Thyroid gland (tissue), 4 donors: ENCODE data around the gene PUDP. TPM values are rescaled to one million over a fixed set of nuclear protein-coding genes. Genes with fewer than 3 reads are reported as not detected.

ENCODE experiments used
- DNase-seq, 2 donors: peaks; one replicate each; pipeline ENCODE4 v3.0.0-alpha.2; 2019
- H3K27ac ChIP-seq, 3 donors: fragments of 200-600 bp; sonication (generic); 1 replicate in 2 of 3; 2 replicates in 1 of 3; pipeline ENCODE4 v1.5.1; 2016 to 2019; ENCODE audit warnings: mild to moderate bottlenecking in 1 of 3, moderate library complexity in 1 of 3
- H3K27me3 ChIP-seq: fragments of 200-600 bp; sonication (generic); one replicate; pipeline ENCODE4 v1.5.1; 2019
- H3K36me3 ChIP-seq, 2 donors: fragments of 200-600 bp; sonication (generic); one replicate each; pipeline ENCODE4 v1.5.1; 2016 to 2019
- H3K4me1 ChIP-seq, 2 donors: fragments of 200-600 bp; sonication (generic); one replicate each; pipeline ENCODE4 v1.5.1; 2017 to 2019
- H3K4me3 ChIP-seq, 3 donors: fragments of 200-600 bp; sonication (generic); replicated peaks in 1 of 3; 1 replicate in 2 of 3; 2 replicates in 1 of 3; pipeline ENCODE4 v1.5.1; 2016; ENCODE audit warnings: mild to moderate bottlenecking in 1 of 3
- H3K9me3 ChIP-seq: fragments of 200-600 bp; sonication (generic); one replicate; pipeline ENCODE4 v1.5.1; 2017
- CTCF ChIP-seq, 6 experiments: fragments of 200-600 bp in 3 of 6; fragments of 450-650 bp in 3 of 6; sonication (generic) in 3 of 6; IDR thresholded peaks; one replicate each; pipeline ENCODE4 v1.5.1; 2016 to 2019; ENCODE audit warnings: antibody characterized with exemption in 6 of 6, mild to moderate bottlenecking in 2 of 6, inconsistent platforms in 1 of 6, moderate library complexity in 1 of 6
- POLR2A ChIP-seq, 2 donors: fragments of 450-650 bp; IDR thresholded peaks; one replicate each; pipeline ENCODE4 v1.6.1; 2017; ENCODE audit warnings: antibody characterized with exemption in 2 of 2, mild to moderate bottlenecking in 2 of 2, moderate library complexity in 1 of 2
- WGBS, 2 donors: methylation state at CpG; one replicate each; pipeline ENCODE4 v1.1.5; 2017; 5-methylcytosine and 5-hydroxymethylcytosine counted together
- intact Hi-C: fragments of 100-400 bp; cut with DNase I; formaldehyde crosslinking; loops from one replicate; pipeline ENCODE4 v1.15.1; 2023
- total RNA-seq, 4 donors: library from RNA; depleted of rRNA; stranded (reverse); fragments of >200 nt; gene quantifications; one replicate each; pipeline ENCODE4 v1.2.3, GENCODE V29; 2016

The PUDP gene
- total RNA-seq, 4 donors from 2014 or later: 11.3 to 27.5 (median 18.0) TPM

- Histone ChIP-seq H3K36me3 (no peaks in the 10 kb centered on the region), H3K4me1 (no peaks in the 10 kb centered on the region), H3K4me3 (no peak overlapping the region), H3K27me3 (no peaks in the 10 kb centered on the region), H3K9me3 (no peaks in the 10 kb centered on the region), H3K27ac (no peak overlapping the region)
- whole genome bisulfite sequencing, 2 donors: 83 to 85% methylated on average over 11 to 13 of the region's 23 CpGs
- intact Hi-C loops: no loop called here
- TF ChIP-seq CTCF (IDR thresholded peaks at IDR 0.05): no peak
- no peak for TF ChIP-seq POLR2A (IDR thresholded peaks at IDR 0.05)
- DNase-seq: no peak
These were observed 70.4 kb downstream of the PUDP start for GRCh38 chrX:7077241-7078230.

- H3K36me3 ChIP-seq: no peaks in the 10 kb centered on the region
- 84 to 92% methylated on average over 4 to 7 of the region's 12 CpGs for WGBS, 2 donors
- TF ChIP-seq POLR2A (IDR thresholded peaks at IDR 0.05): no peak
- TF ChIP-seq CTCF (IDR thresholded peaks at IDR 0.05): no peak
- H3K27me3 ChIP-seq: no peaks in the 10 kb centered on the region
- no peak for DNase-seq
- H3K9me3 ChIP-seq: no peaks in the 10 kb centered on the region
- no peaks in the 10 kb centered on the region for H3K4me1 ChIP-seq
- H3K4me3 ChIP-seq: no peak overlapping the region
- intact Hi-C loops: no loop called here
- no peak overlapping the region for H3K27ac ChIP-seq
These were observed 71.7 kb downstream of the PUDP start for GRCh38 chrX:7076245-7076661.

- no peak overlapping the region for H3K4me3 ChIP-seq
- intact Hi-C loops: no loop called here
- 75 to 89% methylated on average over 1 of the region's 1 CpG for WGBS, 2 donors
- H3K36me3 ChIP-seq: no peaks in the 10 kb centered on the region
- H3K4me1 ChIP-seq: no peaks in the 10 kb centered on the region
- no peak for TF ChIP-seq CTCF (IDR thresholded peaks at IDR 0.05)
- TF ChIP-seq POLR2A (IDR thresholded peaks at IDR 0.05): no peak
- no peak for DNase-seq
- no peak overlapping the region for H3K27ac ChIP-seq
- no peaks in the 10 kb centered on the region for H3K27me3 ChIP-seq
- H3K9me3 ChIP-seq: no peaks in the 10 kb centered on the region
These were observed 73.1 kb downstream of the PUDP start for GRCh38 chrX:7074908-7075204.

- DNase-seq: no peak
- Histone ChIP-seq H3K36me3 (no peaks in the 10 kb centered on the region), H3K4me1 (no peaks in the 10 kb centered on the region), H3K27me3 (no peaks in the 10 kb centered on the region), H3K4me3 (no peak overlapping the region), H3K9me3 (no peaks in the 10 kb centered on the region), H3K27ac (no peak overlapping the region)
- TF ChIP-seq CTCF (IDR thresholded peaks at IDR 0.05) (no peak), POLR2A (IDR thresholded peaks at IDR 0.05) (no peak)
- WGBS, 2 donors: 92% methylated on average over 7 to 9 of the region's 9 CpGs
- intact Hi-C loops: no loop called here
These were observed 73.6 kb downstream of the PUDP start for GRCh38 chrX:7074148-7074907.

GRCh38 chrX:7073336-7073735, 74.6 kb downstream of the PUDP start:
- no peaks in the 10 kb centered on the region for H3K27me3 ChIP-seq
- no peaks in the 10 kb centered on the region for H3K9me3 ChIP-seq
- no peak overlapping the region for H3K4me3 ChIP-seq
- H3K27ac ChIP-seq: no peak overlapping the region
- no peaks in the 10 kb centered on the region for H3K4me1 ChIP-seq
- WGBS, 2 donors: 74 to 81% methylated on average over 3 of the region's 3 CpGs
- no peaks in the 10 kb centered on the region for H3K36me3 ChIP-seq
- no peak for TF ChIP-seq POLR2A (IDR thresholded peaks at IDR 0.05)
- intact Hi-C loops: no loop called here
- no peak for DNase-seq
